Suppressor macrophage treated with lipopolysaccharide for 4 hours (primary cell): ENCODE data around the gene BTBD17.

Source experiments
- DNase-seq: peaks from one replicate; pipeline ENCODE4 v3.0.0-alpha.2; 2020

Gene BTBD17

GRCh38 chr17:74386386-74386785, 24.7 kb upstream of the BTBD17 start:
- DNase-seq = peak; percentile 22

GRCh38 chr17:74385201-74385600, 23.5 kb upstream of the BTBD17 start:
- no peak for DNase-seq

- DNase-seq = no peak
Measured at GRCh38 chr17:74383141-74383540, 21.5 kb upstream of the BTBD17 start.

- no peak for DNase-seq
Measured at GRCh38 chr17:74380959-74381808, 19.5 kb upstream of the BTBD17 start.

- no peak for DNase-seq
Measured at GRCh38 chr17:74380086-74380958, 18.7 kb upstream of the BTBD17 start.

- DNase-seq = peak; percentile 92
Measured at GRCh38 chr17:74379495-74380085, 17.9 kb upstream of the BTBD17 start.

- peak; percentile 27 for DNase-seq
Measured at GRCh38 chr17:74374858-74375257, 13.2 kb upstream of the BTBD17 start.

GRCh38 chr17:74373838-74374606, 12.4 kb upstream of the BTBD17 start:
- DNase-seq = no peak

- no peak for DNase-seq
Measured at GRCh38 chr17:74372426-74372825, 10.8 kb upstream of the BTBD17 start.

GRCh38 chr17:74371653-74372147, 10.0 kb upstream of the BTBD17 start:
- DNase-seq = no peak

GRCh38 chr17:74369665-74370490, 8.2 kb upstream of the BTBD17 start:
- no peak for DNase-seq

GRCh38 chr17:74369221-74369620, 7.6 kb upstream of the BTBD17 start:
- peak; percentile 69 for DNase-seq

GRCh38 chr17:74368341-74369081, 6.8 kb upstream of the BTBD17 start:
- peak; percentile 86 for DNase-seq

- DNase-seq = no peak
Measured at GRCh38 chr17:74367206-74367605, 5.5 kb upstream of the BTBD17 start, which contains the start of gene GPR142. Gene GPR142, plus strand, starts transcription at chr17:74367506. Its CDS starts 2,035 bp downstream, at chr17:74369541.

GRCh38 chr17:74362810-74363498, 1.3 kb upstream of the BTBD17 start:
- no peak for DNase-seq

GRCh38 chr17:74362069-74362405, 369 bp upstream of the BTBD17 start:
- no peak for DNase-seq

- no peak for DNase-seq
Measured at GRCh38 chr17:74360899-74361229, 804 bp downstream of the BTBD17 start.

GRCh38 chr17:74359916-74360315, 1.8 kb downstream of the BTBD17 start:
- no peak for DNase-seq

GRCh38 chr17:74358697-74359096, 3.0 kb downstream of the BTBD17 start:
- no peak for DNase-seq

GRCh38 chr17:74357466-74357809, 4.2 kb downstream of the BTBD17 start:
- DNase-seq = no peak
